D341Med (cell line): ENCODE measurements around the gene DFFA.
"Not testable (repeated sequence)": the region's sequence is repeated elsewhere in the genome, so short reads cannot be mapped to it uniquely, and the experiment has no call there.

ENCODE experiments used
- DNase-seq: peaks from one replicate; pipeline ENCODE4 v3.0.0; 2012; ENCODE audit warnings: low spot score

Gene DFFA

GRCh38 chr1:10506046-10506676 lies 33.8 kb upstream of the DFFA start:
- not testable (repeated sequence) for DNase-seq

- no peak for DNase-seq
Measured at GRCh38 chr1:10504249-10504648, 31.9 kb upstream of the DFFA start.

GRCh38 chr1:10502206-10502605 lies 29.9 kb upstream of the DFFA start:
- DNase-seq = no peak

GRCh38 chr1:10498231-10498630 lies 25.9 kb upstream of the DFFA start:
- no peak for DNase-seq

- no peak for DNase-seq
Measured at GRCh38 chr1:10497109-10497508, 24.8 kb upstream of the DFFA start.

- no peak for DNase-seq
Measured at GRCh38 chr1:10495952-10496351, 23.6 kb upstream of the DFFA start.

- no peak for DNase-seq
Measured at GRCh38 chr1:10495475-10495817, 23.1 kb upstream of the DFFA start.

- DNase-seq = peak; percentile 84
Measured at GRCh38 chr1:10494754-10495474, 22.6 kb upstream of the DFFA start.

GRCh38 chr1:10494418-10494753 lies 22.1 kb upstream of the DFFA start:
- DNase-seq = no peak

GRCh38 chr1:10490286-10490970 lies 18.1 kb upstream of the DFFA start:
- no peak for DNase-seq

- DNase-seq = no peak
Measured at GRCh38 chr1:10489291-10490055, 17.1 kb upstream of the DFFA start.

GRCh38 chr1:10484521-10484920 lies 12.2 kb upstream of the DFFA start:
- no peak for DNase-seq

- DNase-seq = no peak
Measured at GRCh38 chr1:10480614-10481013, 8.3 kb upstream of the DFFA start.

- DNase-seq = no peak
Measured at GRCh38 chr1:10479296-10479695, 7.0 kb upstream of the DFFA start.

GRCh38 chr1:10475510-10475909 lies 3.2 kb upstream of the DFFA start:
- DNase-seq = no peak

GRCh38 chr1:10474613-10475507 lies 2.5 kb upstream of the DFFA start, which contains the start of gene PEX14:
Gene PEX14, plus strand, starts transcription at chr1:10474950. Its CDS starts 17 bp downstream, at chr1:10474967.
- peak; percentile 92 for DNase-seq

- not testable (repeated sequence) for DNase-seq
Measured at GRCh38 chr1:10474309-10474612, 1.9 kb upstream of the DFFA start.

GRCh38 chr1:10473145-10473765 lies 926 bp upstream of the DFFA start:
- DNase-seq = no peak

GRCh38 chr1:10471411-10472219 lies 714 bp downstream of the DFFA start:
- no peak for DNase-seq

GRCh38 chr1:10470043-10470442 lies 2.3 kb downstream of the DFFA start:
- DNase-seq = no peak
